ENCODE measurements around the gene PLD4. TPM values are rescaled to one million over a fixed set of nuclear protein-coding genes. Genes with fewer than 3 reads are reported as not detected.

PLD4 gene
- total RNA-seq, 1 donor from 2014 or later = not detected

DNA sequence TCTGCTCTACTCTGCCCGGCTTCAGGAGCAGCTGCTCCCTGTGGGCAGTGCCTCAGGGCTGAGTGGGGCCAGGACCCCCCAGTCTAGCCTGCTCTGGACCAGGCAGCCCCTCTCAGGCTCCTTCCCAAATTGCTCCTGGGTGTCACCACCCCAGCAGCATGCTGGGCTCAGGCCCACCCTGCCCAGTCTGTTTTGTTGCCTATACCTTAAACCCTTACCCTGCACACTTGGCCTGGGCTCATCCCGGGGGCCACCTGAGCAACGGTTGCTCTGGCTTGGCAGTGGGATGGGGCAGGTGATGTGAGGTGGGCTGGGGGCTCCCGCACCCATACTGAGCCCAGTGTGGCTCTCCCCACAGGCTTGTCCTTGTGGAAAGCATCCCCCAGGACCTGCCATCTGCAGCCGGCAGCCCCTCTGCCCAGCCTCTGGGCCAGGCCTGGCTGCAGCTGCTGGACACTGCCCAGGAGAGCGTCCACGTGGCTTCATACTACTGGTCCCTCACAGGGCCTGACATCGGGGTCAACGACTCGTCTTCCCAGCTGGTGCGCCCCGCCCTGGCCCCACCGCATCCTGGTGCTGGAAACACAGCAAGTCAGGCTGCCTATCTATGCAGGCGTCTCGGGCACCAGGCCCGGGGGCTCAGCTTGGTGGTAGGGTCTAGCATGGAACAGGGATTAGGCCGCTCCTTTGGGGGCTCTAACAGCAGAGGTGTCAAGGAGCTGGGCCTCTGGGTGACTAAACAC lies 3.9 kb downstream of the PLD4 start:
- DNase-seq (ENCODE audit: low read depth in 2 of 2) = no peak

DNA sequence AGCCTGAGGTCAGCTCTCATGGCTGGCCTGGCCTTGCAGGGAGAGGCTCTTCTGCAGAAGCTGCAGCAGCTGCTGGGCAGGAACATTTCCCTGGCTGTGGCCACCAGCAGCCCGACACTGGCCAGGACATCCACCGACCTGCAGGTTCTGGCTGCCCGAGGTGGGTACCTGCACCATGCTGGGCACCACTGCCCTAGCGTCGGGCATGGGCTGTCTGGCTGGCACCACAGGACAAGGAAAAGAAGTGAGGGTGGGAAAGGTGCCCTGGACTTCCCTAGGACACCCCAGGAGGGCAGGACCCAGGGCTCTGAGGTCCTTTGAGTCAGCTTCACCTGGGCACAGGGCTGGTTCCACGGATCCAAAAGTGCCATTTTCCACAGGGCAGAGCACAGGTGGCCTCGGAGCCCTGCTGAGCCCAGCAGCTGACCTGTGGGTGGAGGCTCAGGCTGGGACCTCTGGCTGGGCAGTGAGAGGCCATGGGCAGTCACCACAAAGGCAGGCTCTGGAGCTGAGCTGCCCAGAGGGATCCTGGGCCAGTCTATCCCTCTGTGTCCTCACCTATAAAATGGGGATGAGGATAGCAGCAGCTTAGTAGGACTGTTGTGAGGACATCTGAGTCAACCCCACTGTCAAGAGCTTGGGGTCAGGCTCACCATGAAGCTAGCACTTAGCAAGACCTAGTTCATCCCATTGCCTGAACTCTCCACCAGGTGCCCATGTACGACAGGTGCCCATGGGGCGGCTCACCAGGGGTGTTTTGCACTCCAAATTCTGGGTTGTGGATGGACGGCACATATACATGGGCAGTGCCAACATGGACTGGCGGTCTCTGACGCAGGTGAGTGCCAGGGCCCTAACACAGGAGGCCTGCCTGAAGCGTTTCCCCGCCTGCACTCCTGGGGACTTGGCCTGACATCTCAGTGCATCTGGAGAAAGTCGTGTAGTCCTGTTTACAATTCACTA lies 4.9 kb downstream of the PLD4 start:
- DNase-seq (ENCODE audit: low read depth in 2 of 2) = no peak

DNA sequence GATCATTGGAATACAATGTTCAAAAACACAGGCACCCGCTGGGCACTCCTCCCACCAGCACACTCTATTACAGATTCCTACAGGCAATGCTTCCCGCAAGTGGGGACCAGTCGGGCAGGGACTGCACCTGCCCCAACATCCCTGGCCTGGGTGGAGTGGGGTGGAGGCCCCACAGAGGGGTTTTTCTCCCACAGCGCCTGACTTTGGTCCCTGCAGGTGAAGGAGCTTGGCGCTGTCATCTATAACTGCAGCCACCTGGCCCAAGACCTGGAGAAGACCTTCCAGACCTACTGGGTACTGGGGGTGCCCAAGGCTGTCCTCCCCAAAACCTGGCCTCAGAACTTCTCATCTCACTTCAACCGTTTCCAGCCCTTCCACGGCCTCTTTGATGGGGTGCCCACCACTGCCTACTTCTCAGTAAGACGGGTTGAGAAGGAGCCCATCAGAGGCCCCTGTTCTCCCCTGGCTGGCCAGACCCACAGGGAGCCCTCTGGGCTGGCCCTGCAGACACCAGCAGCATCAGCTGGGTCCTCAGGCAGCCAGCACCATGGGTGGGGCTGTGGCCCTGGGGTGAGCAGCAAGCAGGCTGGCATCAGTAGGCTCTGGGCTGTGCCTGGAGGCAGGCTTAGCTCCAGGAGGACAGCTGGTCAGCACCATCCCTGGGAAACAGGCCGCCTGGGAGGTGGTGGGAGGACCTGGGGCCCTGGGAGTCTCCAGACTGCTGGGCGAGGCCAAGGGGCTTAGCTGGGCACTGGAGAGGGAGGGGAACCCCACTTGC lies 6.0 kb downstream of the PLD4 start:
- no peak for DNase-seq (ENCODE audit: low read depth in 2 of 2)

DNA sequence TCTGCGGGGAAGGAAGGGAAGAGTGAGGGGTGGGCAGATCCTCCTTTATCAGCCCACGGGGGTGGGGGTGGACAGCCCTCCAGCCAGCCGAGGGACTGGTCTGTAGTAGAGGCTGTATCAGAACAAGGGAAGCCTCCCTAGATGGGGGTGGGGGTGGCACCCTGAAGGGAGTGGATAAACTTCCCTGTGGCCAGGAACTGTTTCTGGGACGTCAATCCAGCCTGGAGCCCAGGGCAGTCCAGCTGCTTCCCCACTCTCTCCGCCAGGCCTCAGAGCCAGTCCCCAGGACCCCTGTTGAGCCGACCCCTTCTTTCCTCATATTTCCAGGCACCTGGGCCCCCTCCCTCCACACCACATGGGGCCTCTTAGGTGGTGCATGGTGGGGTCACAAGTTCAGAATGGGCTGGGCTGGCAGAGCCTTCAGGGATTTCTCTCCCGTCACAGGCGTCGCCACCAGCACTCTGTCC lies 6.7 kb downstream of the PLD4 start:
- DNase-seq (ENCODE audit: low read depth in 2 of 2) = no peak

DNA sequence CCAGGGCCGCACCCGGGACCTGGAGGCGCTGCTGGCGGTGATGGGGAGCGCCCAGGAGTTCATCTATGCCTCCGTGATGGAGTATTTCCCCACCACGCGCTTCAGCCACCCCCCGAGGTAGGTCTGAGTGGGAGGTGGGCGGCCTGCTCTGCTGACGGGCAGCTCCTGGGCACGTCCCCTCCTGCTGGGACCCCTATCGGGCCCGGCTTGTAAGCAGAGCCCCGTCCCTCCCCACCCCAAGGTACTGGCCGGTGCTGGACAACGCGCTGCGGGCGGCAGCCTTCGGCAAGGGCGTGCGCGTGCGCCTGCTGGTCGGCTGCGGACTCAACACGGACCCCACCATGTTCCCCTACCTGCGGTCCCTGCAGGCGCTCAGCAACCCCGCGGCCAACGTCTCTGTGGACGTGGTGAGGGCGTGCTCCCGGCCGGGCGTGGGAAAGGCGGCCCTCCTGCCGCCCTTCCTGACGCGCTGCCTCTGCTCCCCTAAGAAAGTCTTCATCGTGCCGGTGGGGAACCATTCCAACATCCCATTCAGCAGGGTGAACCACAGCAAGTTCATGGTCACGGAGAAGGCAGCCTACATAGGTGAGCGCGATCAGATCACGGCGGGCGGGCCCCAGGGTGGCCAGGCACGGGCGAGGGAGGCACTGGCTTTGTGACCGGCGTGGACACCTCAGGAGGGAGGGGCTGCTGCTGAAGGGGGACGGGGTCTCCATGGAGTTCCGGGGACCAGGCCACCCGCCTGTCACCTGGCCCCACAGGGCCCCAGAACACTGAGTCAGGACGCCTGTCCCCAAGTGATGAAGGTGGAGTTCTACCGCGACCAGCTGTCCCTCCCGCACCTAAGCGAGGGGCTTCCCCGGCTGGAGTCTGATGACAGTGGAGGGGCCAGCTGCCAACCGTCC lies 7.3 kb downstream of the PLD4 start:
- no peak for DNase-seq (ENCODE audit: low read depth in 2 of 2)

DNA sequence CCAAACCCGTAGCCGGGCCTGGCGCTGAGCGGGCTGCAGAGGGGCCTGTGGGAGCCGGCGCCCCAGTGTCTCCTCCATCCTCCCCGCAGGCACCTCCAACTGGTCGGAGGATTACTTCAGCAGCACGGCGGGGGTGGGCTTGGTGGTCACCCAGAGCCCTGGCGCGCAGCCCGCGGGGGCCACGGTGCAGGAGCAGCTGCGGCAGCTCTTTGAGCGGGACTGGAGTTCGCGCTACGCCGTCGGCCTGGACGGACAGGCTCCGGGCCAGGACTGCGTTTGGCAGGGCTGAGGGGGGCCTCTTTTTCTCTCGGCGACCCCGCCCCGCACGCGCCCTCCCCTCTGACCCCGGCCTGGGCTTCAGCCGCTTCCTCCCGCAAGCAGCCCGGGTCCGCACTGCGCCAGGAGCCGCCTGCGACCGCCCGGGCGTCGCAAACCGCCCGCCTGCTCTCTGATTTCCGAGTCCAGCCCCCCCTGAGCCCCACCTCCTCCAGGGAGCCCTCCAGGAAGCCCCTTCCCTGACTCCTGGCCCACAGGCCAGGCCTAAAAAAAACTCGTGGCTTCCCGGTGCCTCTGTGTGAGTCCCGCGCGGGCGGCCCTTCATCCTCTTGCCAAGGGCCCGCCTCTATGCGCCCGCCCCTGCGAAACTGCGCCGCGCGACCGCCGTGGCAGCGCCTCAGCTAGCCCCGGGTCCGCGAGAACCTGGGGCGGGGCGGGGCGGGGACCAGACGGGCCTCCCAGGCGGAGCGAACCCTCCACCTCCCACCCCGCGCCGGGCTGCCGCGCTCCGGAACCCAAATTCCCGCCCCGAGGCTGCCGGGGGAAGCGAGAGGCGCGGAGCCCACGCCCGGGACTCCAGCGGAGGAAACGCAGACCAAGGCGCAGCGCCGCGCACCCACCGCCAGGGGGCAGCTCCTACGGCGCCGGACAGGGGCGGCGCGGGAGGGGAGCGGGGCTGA lies 8.3 kb downstream of the PLD4 start:
- DNase-seq (ENCODE audit: low read depth in 2 of 2) = peak; percentile 32 to 67

DNA sequence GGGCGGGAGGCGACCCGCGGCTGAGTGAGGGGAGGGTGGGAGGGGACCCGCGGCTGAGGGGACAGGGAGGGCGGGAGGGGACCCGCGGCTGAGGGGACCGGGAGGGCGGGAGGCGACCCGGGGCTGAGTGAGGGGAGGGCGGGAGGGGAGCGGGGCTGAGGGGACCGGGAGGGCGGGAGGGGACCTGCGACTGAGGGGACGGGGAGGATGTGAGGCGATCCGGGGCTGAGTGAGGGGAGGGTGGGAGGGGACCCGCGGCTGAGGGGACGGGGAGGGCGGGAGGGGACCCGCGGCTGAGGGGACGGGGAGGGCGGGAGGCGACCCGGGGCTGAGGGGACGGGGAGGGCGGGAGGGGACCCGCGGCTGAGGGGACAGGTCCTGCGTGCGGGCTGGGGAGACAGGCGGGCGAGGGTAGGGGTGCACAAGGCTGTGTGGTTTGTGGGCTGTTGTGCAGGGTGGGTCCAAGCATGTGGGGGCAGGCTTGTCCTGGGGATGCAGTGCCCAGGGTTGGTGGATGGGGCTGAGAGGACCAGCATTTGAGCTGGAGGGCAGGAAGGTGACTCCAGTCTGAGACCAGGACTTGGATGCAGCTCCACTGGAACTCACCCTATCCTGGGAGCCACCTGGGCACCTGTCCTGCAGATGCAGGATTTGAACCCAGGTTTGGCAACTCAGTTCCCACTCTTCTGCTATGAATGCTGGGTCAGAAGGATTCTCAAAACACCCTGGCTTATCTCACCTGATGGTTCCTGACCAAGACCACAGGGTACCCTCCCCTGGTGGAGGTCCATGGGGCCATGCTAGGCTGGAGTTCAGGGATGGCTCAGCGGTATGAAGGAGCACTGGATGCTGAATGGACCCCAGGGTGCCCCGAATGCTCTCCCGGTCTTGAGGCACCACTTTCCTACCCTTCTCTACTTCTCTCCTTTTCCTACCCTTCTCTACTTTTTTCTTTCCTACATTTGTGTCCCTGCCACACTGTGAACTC lies 9.4 kb downstream of the PLD4 start:
- no peak for DNase-seq (ENCODE audit: low read depth in 2 of 2)

DNA sequence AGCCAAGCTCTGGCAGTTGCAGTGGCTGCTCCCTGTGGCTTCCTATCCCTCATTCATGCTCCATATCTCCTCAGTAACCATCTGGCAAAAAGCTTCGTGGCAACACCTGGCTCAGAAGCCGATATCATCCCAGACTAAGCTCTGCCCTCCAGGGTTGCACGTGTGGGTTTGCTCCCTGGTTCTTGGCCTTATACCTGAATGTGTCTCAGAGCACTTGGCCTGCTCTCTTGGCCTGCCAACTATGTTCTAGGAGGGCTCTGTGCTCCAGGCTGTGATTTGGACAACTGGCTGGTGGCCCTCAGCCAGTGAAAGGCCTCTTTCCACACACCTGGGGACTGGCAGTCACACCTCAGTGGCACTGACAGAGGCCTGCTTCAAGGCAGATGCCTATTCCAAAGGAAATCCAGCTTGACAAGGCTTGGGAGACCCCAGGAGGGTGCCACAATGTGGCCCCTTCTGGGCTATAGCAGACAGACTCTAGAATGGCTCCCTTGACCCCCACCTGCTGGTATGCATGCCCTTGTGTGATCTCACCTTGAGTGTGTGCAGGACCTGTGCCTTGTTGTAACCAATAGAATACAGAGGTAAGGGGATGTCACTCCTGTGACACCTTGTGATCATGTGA lies 10.5 kb downstream of the PLD4 start:
- DNase-seq (ENCODE audit: low read depth in 2 of 2) = no peak

DNA sequence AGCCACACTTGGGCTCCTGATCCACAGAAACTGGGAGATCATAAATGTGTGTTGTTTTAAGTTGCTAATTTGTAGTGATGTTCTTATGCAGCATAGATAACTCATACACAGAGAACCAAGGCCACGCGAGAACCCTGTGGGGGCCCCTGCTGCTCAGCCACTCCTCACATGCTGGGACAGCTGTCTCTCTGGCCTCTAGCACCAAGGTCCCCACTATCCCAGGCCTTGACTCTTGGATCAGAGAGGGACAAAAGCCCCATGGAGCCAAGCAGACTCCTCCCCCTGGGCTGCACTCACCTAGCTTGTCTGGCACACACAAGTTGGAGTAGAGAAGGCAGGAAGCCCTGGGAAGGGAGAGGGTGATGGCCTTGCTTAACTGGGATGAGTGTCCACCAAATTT lies 11.3 kb downstream of the PLD4 start:
- no peak for DNase-seq (ENCODE audit: low read depth in 2 of 2)

DNA sequence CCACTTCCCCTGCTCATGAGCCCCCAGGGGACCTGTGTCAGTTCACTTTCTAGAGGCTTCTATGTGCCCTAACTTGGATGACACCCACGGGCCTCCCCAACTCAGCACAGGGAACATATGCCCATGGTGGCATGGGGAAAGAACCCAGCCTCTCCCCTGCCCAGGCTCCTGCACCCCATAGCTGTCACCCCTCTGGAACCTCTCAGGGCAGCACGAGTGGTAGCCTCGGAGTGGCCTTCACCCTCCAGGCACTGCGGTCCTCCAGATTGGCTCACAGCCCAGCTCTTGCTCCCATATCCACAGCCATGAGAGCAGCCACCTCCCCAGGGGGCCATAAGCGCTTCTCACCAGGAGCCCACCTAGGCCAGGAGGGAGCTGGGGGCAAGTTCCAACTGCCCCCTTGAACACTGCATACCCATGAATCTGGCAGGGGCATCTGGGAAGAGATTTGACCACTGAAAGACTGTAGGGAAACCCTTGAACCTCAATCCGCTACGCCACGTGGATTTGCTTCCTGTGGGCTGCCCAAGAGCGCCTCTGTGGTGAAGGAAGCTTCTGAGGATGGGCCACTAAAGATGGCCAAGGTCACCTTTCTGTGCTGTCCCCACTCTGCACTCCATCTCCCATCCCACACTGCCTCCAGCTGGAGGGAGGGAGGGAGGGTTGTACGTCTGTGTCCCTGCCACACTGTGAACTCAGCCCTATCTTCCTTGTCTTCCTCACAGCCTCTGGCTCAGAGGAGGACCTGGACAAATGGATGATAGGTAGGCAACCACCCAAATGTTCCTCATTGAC lies 11.9 kb downstream of the PLD4 start:
- no peak for DNase-seq (ENCODE audit: low read depth in 2 of 2)

DNA sequence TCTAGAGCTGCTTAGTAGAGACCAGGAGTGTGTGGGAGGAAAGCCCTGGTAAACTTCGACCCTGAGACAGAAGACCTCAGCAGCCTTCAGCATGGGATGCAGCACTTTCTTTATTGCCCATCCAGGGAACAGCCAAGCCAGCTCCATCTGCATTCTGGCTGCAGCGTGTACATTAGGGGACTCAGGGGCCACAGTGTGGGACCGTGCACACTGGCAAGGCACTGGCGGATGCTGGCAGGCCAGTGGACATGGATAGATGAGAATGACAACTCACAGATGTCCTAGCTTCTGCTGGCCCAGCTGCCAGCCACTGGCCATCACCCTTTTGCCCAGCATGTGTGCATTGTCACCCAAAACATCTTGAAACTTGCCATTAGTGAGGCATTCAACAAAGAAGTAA lies 12.5 kb downstream of the PLD4 start:
- DNase-seq (ENCODE audit: low read depth in 2 of 2) = no peak

DNA sequence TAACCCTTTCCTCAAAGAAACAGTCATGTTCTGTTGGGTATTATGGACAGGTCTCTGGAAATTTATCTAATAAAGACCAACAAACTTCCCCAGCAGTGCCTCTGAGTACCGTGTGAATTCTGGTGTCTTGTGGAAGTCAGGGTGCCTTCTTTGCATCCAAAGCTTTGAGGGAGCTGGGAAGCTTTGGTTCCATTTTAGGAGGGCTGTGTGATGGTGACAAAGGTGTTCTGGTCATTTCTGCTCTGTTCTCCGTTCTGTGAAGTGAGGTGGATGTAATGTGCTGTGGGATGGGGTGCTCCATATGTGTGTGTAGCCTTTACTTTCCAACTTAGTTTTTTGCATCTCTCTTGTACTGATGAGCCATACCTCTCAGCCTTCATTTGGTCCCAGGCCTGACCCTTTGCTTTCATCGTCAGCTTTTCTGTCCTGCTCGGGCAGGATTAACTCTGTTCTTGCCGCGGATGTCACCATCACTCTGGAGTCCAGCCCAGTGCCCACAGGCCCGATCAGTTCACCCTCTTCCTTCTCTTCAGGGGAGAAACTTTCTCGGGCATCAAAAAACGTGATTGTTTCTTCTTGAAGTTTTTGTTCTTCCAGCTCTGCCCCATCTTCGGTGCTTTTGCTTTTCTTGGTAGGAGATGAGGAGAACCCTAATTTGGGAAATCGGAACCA lies 13.2 kb downstream of the PLD4 start:
- DNase-seq (ENCODE audit: low read depth in 2 of 2) = no peak

DNA sequence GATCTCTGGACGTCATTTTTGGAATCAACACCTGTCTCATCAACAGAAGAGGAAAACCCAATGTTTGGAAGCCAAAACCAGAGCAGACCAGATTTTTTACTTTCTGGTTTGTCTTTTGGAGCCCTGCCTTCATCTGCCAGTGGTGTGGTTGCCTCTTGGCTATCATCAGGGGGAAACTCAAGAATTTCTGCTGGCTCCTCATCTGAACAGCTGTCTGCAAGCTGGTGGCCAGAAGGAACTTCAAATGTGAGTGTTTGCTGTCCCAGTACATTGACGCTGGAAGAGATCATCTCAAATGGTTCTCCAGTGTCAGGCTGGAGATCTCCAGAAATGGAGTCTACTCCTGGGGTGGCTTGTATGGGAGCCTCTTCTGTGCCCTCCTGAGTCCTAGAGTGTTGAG lies 13.8 kb downstream of the PLD4 start:
- no peak for DNase-seq (ENCODE audit: low read depth in 2 of 2)

DNA sequence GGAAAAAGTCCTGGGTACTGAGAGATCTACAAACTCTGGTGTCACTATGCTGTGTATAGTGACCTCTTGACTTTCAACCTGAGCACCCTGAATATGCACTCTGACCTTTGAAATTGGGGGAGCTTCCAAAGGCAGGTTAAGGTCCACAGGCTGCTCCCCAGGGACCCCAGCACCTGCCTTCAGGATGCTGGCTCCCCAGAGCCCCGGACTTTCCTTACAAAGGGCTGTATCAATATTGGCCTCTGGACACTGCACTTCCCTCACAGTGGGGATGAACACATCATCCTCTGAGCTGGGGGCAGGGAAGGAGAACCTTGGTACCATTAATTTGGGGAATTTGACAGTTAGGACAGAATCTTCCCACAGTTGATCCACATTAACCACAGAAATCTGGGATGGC lies 14.3 kb downstream of the PLD4 start:
- DNase-seq (ENCODE audit: low read depth in 2 of 2) = no peak

DNA sequence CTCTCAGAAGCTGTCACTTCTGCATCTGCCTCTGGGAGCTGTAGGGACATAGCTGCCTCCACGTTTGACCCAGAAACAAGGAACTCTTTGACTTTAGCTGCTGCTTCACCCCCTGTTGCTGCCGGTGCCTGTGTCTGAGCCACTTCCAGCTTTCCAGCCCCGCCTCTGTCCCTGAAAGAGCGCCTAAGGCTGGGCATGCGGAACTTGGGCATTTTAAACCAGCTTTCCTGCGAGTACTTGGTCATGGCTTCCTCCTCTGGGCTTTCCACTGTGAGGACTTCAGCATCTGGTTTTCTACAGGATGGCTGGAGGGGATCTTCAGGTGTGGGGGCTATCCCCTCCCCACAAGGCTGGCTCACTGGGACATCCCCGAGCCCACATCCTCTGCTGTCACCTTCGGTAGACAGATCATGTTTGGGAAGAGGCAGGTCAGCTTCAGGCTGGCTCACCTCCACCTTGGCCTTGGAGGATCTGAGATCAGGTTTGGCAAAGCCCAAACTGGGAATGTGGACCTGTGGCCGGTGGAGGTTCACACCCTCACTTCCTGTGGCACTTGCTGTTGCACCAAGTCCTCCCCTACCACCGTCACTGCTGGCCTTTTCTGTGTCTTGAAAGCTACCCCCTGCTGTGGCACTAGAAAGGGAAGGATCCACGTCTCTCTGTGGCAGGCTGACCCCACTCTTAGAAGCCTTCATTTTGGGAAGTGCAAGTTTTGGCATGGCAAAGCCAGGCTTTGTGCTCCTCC lies 15.2 kb downstream of the PLD4 start:
- DNase-seq (ENCODE audit: low read depth in 2 of 2) = no peak
